GM19397 (cell line): Measurements from ENCODE around the gene GTF2F1.
"Not testable (repeated sequence)": the region's sequence is repeated elsewhere in the genome, so short reads cannot be mapped to it uniquely, and the experiment has no call there.

Experiments used
- ATAC-seq: cut with Tn5 transposase; IDR thresholded peaks from one replicate; pipeline ENCODE4 v1.9.1; 2021; ENCODE audit warnings: mild to moderate bottlenecking, moderate library complexity; ENCODE audit not compliant: unreplicated experiment

Gene GTF2F1

DNA sequence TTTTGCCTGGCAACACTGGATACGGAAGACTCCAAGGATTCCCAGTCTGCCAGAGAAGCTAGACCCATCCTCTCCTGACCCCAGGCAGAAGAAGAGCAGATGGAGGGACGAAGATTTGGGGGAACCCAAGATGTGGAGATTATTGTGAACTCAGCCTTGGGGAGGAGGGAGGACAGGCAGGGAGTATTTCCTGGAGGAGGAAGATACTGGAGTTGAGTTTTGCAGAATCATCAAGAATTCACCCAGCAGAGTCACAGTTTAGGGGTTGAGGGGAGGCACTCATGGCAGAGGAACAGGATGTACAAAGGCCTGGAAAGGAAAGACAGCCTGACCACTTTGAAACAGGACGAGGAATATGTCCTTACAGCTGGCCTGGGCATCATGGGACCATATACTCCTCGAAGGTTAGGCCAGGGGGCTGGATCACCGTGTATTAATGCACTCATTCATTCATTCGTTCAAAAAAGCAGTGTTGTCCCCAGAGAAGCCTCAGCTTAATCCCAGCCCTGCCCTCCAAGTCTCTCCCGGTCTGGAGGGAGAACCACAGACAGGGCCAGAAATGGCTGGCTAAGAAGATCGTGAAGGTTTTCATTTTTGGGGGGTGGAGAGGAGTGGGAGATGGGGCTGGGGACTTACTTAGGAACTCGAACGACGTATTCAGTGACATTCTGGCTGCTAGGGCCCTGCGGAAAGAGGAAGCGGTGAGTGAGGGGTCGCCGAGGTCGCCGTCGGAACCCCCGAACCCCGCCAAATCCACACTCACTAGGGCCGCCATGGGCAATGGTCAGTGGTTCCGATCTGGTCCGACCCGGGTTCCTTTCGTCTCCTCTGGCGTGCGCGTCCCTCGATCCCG lies 517 bp downstream of the GTF2F1 start:
- ATAC-seq: no peak

DNA sequence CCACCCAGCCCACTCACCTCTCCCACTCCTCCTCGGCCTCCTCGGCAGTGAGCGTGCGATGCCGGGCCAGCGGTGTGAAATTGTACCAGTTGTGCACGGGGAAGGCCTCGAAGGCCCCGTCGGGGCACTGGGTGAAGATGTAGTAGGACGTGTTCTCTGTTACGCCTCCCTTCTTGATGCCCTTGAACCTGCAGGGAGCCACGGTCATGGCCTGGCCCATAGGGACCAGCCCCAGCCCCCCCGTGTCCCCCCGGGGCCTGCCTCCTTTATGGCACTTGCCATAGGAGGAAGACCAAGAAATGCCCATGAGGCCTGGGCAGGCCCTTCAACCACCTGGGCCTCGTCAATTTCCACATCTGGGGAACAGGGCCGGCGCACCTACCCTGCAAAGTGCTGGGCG lies 5.6 kb downstream of the GTF2F1 start:
- no peak for ATAC-seq

DNA sequence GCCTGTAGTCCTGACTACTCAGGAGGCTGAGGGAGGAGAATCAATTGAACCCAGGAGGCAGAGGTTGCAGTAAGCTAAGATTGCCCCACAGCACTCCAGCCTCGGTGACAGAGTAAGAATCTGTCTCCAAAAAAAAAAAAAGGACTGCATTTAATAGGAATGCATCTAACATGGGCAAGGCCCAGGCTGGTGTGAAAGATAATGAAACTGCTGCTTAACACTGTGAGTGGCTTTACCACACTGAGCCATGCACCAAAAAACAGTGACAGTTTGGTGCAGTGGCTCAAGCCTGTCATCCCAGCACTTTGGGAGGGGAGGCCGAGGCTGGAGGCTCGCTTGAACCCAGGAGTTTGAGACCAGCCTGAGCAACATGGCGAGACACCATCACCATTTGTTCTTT lies 8.6 kb downstream of the GTF2F1 start:
- no peak for ATAC-seq

DNA sequence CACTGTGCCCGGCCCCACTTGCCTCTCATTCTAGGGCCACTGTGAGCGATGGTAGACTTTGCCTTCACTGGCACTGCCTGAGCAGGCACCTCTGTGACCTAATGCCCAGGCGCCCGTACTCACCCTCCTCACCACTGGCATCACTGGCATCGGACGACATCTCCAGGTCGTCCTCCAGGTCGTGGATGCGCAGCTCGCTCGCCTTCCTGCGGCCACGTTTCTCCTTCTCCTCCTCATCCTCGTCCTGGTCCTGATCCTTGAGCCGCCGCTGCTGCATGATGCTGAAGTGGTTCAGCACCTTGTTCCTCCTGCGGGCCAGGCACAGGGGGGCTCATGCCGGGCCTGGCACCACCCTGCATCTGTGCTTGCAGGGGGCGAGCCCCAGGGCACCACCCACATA lies 9.8 kb downstream of the GTF2F1 start:
- no peak for ATAC-seq

DNA sequence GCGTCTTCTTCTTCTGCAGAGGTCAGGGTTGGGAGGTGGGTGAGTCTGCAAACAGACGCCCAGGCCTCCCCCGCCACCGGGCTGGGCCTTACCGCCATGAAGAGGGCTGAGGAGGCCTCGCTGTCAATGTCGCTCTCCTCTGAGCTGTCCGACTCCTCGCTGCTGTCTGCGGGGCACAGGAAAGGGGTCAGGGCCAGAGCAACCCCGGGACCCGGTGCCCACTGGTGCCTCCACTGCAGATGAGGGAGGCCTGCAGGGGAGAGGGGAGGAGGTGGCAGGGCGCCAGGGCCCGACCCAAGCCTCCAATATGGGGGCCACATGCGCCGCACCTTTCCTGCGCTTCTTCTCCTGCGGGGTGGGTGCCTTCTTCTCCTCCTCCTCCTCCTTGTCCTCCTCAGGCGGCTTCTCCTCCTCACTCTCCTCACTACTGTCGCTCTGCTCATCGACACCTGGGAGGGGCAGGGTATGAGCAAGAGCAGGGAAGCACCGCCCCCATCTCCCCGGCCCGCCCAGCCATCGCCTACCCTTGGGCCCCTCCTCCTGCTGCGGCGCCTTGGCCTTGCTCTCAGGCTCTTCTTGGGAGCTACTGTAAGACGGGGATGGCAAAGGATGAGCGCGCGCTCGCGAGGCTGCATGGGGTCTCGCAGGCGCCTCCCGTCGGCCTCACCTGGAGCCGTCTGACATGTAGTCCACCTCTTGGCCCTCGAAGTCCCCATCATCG lies 11.8 kb downstream of the GTF2F1 start:
- no peak for ATAC-seq

DNA sequence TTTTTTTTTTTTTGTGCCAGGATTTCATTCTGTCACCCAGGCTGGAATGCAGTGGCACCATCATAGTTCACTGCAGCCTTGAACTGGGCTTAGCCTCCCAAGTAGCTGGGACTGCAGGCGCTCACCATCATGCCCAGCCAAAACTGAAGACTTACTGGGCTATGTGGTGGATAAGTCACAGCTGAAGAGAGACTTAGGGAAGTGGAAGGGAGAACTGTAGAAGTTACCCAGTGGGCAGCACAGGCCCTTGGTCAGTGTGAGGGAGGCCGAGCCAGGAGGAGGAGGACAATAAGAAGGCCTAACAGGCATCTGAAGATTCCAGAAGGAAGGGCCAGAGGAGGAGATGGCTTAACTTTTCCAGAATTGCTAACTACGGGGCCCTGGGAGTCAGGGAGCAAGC lies 13.2 kb downstream of the GTF2F1 start:
- no peak for ATAC-seq

DNA sequence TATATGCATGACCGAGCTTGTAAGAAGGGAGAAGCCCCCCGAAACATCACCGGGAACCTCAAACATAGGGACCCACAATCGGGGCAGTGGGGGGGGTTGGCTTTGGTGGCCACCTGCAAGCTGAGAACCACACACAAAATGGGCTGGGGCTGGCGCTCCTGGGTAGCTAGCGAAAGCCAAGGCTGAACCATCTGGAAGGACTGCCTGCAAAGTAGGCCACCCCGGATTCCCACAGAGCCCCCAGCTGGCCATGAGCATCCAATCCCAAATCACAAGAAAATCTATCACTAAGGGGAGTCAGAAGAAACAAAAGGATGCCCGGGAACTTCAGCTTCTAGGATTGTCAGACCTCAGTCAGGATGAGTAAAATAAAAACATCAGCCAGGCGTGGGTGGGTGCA lies 14.5 kb downstream of the GTF2F1 start:
- ATAC-seq: no peak

DNA sequence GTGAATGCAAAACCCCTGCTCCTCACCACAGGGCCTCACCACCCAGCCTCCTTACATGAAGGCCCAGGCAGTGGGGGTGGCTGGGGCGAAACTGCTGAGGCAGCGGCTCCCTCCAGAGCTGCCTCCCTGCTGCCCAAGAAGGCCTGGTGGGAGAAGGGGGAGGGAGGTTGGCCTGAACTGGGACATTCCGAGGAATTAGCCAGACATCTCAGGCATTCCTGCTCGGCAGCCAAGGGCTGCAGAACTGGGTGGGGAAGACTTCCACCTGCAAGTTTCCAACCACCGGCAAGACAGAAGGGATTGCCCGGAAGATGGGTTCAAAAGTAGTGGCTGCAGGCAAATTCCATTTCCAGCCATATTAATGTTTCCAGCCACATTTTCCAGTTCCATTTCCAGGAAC lies 14.9 kb downstream of the GTF2F1 start:
- ATAC-seq: no peak

DNA sequence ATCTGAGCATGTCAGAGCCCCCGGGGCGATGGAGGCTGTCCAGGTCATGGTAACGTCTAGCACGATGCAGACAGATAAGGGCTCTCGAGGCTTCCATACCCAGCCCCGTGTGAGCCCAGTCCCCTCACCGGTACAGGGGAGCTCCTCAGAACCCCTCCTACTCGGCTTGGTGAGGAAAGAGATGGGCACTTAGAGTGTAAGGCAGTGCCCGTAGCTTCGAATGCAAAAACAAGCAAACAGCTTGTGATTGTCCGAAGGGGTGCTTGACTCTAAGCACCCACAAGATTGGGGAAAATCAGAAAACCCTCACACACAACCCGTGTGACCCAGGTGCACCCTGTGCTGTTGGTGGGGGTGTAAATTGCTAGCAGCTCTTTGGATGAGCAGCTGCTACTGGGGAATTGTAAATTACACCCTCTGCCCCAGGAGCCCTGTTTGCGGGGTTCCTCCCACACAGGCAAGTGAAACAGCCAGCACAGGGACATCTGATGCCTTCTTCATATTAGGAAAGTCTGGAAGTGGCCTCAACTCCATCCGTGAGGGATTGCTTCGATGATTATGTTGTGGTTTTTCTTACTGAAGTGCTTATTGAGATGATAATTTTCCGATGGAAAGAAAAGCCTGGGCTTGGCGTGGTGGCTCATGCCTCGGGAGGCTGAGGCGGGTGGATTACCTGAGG lies 16.3 kb downstream of the GTF2F1 start:
- no peak for ATAC-seq

DNA sequence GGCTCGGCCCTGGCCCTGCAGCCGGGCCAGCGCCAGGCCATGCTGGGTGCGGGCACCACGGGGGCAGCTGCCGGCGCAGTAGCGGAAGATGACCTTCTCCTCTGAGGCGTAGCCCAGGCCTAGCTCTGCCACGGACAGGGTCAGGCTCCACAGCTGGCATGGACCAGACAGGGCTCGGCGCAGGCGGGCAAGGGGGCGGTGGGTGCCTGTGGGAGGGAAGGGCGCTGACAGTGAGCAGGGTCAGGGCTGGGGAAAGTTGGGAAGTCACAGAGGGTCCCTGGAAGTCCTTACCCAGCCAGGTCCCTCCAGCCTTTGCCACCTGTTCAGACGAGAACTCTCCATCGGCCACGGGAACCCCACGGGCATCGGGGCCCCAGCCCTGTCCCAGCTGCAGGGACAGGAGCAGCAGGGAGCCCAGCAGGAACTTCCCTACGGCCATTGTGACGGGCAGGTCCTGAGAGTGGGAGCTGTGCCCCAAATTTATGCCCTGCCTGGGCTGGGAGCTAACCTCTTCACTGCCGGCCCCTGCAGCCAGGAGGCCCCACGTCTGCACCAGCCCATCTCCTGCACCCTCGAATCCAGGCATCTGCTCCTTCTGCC lies 17.5 kb downstream of the GTF2F1 start, which contains the start of gene PSPN:
PSPN (minus strand) TSS at position 523 of the 600 bp plus-strand sequence; CDS start at position 439, 84 bp downstream.
- ATAC-seq: no peak

DNA sequence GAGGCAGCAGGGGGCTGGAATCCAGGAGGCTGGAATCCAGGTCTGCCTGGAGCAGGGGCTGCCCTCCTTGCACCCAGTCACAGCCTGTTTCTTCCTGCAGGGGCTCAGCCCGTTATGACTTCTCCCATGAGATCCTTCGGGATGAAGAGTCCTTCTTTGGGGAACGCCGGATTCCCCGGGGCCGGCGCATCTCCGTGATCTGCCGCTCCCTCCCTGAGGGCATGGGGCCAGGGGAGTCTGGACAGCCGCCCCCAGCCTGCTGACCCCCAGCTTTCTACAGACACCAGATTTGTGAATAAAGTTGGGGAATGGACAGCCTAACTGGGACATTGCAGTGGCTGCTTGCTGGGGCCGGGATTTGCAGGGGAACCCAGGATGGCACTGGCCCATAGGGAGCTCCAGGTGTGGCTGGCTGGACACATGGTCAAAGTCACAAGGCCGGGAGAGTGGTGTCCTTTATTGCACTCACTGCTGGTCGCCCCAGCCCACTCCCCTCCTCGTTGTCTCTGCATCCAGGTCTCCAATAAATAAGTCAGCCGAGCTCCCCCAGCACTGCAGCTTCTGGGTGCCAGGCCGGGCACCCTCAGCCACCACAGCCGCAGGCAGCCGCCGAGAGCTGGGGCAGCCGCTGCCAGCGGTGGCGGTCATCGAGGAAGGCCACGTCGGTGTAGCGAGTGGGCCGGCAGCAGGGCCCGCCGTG lies 18.1 kb downstream of the GTF2F1 start:
- no peak for ATAC-seq

DNA sequence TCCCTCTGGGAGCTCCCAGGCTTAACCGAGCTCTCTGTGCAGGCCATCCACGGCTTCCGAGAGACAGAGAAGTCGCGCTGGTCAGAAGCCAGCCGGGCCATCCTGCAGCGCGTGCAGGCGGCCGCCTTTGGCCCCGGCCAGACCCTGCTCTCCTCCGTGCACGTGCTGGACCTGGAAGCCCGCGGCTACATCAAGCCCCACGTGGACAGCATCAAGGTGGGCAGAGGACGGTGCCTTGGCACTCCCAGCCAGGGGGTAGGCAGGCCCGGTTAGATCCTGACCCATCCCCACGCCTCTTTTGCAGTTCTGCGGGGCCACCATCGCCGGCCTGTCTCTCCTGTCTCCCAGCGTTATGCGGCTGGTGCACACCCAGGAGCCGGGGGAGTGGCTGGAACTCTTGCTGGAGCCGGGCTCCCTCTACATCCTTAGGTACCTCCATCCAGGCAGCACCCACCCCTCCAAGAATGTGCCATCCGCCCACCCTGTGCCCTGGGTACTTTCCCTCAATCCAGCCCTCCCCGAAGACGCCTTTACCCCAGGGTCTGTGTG lies 18.7 kb downstream of the GTF2F1 start:
- no peak for ATAC-seq

DNA sequence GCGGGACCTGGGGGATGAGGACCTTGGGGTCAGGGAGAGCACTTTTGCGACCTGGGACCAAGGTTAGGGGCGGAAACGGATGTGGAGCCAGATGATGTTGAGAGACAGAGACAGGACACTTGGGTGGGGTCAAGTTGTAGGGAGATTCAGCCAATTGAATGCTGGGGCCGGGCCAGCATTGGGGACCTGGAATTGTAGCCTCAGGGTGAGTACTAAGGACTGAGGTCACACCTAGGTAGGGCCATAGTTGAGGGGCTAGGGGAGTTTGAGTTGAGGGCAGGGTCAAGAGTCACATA lies 19.2 kb downstream of the GTF2F1 start:
- no peak for ATAC-seq

DNA sequence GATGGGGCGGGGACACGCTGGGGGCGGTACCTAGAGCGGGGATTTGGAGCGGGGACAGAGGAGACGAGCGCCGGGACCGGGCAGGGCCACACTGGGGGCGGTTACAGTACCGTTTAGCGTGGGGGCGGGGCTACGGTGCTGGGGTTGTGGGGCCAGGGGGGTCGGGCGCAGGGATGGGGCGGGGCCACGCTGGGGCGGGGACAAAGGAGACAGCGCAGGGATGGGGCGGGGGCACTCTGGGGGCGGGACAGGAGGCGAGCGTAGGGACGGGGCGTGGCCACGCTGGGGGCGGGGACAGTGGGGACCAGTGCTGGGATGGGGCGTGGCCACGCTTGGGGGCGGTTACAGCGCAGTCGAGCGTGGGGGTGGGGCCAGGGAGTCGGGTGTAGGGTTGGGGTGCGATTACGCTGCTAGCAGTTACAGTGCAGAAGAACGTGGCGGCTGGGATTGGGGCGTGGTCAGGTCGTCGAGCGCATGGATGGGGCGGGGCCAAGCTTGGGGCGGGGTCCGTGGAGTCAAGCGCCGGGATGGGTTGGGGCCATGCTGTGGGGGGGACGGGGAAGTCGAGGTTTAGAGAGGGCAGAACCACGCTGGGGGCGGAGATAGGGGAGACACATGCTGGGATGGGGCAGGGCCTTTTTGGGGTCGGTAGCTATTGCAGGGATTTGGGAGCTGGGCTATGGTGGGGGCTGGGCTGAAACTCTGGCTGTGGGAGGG lies 19.7 kb downstream of the GTF2F1 start:
- peak; percentile 47 for ATAC-seq

DNA sequence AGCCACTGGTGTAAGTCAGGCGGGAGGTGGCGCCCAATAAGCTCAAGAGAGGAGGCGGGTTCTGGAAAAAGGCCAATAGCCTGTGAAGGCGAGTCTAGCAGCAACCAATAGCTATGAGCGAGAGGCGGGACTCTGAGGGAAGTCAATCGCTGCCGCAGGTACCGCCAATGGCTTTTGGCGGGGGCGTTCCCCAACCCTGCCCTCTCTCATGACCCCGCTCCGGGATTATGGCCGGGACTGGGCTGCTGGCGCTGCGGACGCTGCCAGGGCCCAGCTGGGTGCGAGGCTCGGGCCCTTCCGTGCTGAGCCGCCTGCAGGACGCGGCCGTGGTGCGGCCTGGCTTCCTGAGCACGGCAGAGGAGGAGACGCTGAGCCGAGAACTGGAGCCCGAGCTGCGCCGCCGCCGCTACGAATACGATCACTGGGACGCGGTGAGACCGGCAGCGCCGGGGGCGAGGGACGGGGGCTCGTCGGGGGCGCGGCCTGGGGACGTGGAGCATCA lies 20.3 kb downstream of the GTF2F1 start, which contains the start of gene ALKBH7:
ALKBH7 (plus strand) TSS at position 201 of the 502 bp plus-strand sequence; CDS start at position 228, 27 bp downstream.
- ATAC-seq: peak; percentile 69

DNA sequence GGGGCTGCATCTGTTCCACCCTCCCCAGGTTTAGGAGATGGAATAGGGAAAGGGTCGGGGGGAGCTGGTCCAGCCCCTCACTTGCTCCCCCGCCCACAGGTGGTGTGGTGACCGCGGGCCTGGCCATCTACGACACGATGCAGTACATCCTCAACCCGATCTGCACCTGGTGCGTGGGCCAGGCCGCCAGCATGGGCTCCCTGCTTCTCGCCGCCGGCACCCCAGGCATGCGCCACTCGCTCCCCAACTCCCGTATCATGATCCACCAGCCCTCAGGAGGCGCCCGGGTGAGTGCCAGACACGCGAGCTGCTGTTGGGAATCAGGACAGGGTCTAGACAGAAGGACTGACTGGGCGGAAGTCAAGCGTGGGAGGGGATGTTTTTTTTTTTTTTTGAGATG lies 28.6 kb downstream of the GTF2F1 start:
- ATAC-seq: no peak

DNA sequence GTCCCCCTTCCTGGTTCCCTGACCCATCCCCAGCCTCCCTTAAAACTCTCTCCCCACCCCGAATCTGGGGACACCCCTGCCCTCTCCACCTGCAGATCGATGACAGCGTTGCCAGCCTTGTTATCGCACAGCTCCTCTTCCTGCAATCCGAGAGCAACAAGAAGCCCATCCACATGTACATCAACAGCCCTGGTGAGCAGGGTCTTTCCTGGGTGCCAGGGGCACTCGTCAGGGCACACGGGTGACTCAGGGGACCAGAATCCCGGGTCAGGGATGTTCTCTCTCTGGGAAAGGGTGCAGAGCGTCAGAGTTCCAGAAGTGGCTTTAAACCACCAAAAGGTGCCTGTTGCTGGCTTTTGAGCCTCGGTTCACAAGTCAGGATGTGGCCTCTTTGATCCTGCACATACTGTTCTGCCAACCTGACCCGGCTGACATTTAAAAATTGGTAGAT lies 30.6 kb downstream of the GTF2F1 start:
- no peak for ATAC-seq

DNA sequence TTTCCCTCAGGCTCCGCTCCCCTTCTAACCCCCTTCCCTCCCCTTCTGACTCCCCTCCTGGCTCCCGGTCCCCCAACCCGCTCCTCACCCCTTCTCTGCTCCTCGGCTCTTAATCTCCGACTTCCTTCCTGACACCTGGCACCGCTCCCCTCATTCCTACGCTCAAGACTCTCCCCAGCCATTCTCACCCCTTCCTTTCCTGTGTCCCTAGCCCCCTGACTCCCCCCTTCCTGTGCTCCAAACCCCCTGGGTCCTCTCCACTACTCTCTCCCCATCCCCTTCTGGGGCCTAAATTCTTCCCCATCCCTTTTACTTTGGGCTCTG lies 31.0 kb downstream of the GTF2F1 start:
- no peak for ATAC-seq

DNA sequence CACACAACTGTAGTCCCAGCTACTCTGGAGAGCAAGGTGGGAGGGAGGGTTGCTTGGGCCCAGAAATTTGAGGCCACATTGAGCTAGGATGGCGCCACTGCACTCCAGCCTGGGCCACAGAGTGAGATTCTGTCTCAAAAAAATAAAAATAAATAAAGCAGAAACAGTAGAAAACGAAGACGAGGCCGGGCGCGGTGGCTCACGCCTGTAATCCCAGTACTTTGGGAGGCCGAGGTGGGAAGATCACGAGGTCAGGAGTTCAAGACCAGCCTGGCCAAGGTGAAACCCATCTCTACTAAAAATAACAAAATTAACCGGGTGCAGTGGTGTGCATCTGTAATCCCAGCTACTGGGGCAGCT lies 32.1 kb downstream of the GTF2F1 start:
- not testable (repeated sequence) for ATAC-seq

DNA sequence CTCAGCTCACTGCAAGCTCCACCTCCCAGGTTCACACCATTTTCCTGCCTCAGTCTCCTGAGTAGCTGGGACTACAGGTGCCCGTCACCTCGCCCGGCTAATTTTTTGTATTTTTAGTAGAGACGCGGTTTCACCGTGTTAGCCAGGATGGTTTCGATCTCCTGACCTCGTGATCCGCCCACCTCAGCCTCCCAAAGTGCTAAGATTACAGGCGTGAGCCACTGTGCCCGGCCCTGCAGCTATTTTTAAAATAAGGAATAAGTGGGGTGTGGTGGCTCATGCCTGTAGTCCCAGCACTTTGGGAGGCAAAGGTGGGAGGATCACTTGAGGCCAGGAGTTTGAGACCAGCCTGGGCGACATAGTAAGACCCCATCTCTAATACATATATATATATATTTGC lies 32.5 kb downstream of the GTF2F1 start:
- ATAC-seq: not testable (repeated sequence)
